GM12878 (cell line): ENCODE measurements around the gene PSMB5. TPM values are rescaled to one million over a fixed set of nuclear protein-coding genes. Genes with fewer than 3 reads are reported as not detected.

ENCODE experiments used
- BRCA1 ChIP-seq: IDR thresholded peaks from 2 replicates; pipeline ENCODE4 v1.6.1; 2011; ENCODE audit warnings: low read depth, low read length, improper control_type of control experiment
- CBX3 ChIP-seq: fragments of 200-600 bp; sonication (generic); IDR thresholded peaks from 2 replicates; pipeline ENCODE4 v1.6.1; 2016; ENCODE audit warnings: low read depth, borderline replicate concordance
- HDGF ChIP-seq: fragments of 450-650 bp; IDR thresholded peaks from 2 replicates; pipeline ENCODE4 v1.6.1; 2016; ENCODE audit warnings: antibody characterized with exemption
- IRF3 ChIP-seq: fragments of 450-650 bp; IDR thresholded peaks from 2 replicates; pipeline ENCODE4 v1.6.1; 2014; ENCODE audit warnings: mild to moderate bottlenecking
- KAT2A ChIP-seq: conservative IDR thresholded peaks from 2 replicates; pipeline ENCODE4 v1.6.1; 2011; ENCODE audit warnings: low read depth, low read length; ENCODE audit not compliant: control insufficient read depth
- MYB ChIP-seq: fragments of 150-350 bp; IDR thresholded peaks from 2 replicates; pipeline ENCODE4 v1.6.1; 2014; ENCODE audit warnings: mild to moderate bottlenecking, low read depth, low read length, borderline replicate concordance
- NFIC ChIP-seq: IDR thresholded peaks from 2 replicates; pipeline ENCODE4 v1.6.1; 2012; ENCODE audit warnings: low read depth, mild to moderate bottlenecking, inconsistent platforms, low read length, moderate library complexity
- NFYA ChIP-seq: IDR thresholded peaks from 2 replicates; pipeline ENCODE4 v1.6.1; 2011; ENCODE audit warnings: low read depth, mild to moderate bottlenecking, low read length, improper control_type of control experiment, borderline replicate concordance
- RBBP5 ChIP-seq: fragments of 200-600 bp; sonication (generic); conservative IDR thresholded peaks from 2 replicates; pipeline ENCODE4 v1.6.1; 2016
- REST ChIP-seq: IDR thresholded peaks from 2 replicates; pipeline ENCODE4 v1.6.1; 2012; ENCODE audit warnings: mild to moderate bottlenecking, low read depth, low read length
- RUNX3 ChIP-seq: IDR thresholded peaks from 2 replicates; pipeline ENCODE4 v1.6.1; 2012; ENCODE audit warnings: low read length, inconsistent platforms
- SIN3A ChIP-seq: IDR thresholded peaks from 2 replicates; pipeline ENCODE4 v1.6.1; 2012; ENCODE audit warnings: low read depth, low read length, improper control_type of control experiment
- SMARCA5 ChIP-seq: fragments of 450-650 bp; IDR thresholded peaks from 2 replicates; pipeline ENCODE4 v1.6.1; 2017; ENCODE audit warnings: mild to moderate bottlenecking
- SMC3 ChIP-seq: IDR thresholded peaks from 2 replicates; pipeline ENCODE4 v1.6.1; 2011; ENCODE audit warnings: low read length, improper control_type of control experiment, borderline replicate concordance
- TARDBP ChIP-seq: IDR thresholded peaks from 2 replicates; pipeline ENCODE4 v1.6.1; 2016; ENCODE audit warnings: borderline replicate concordance
- ZNF384 ChIP-seq: IDR thresholded peaks from 2 replicates; pipeline ENCODE4 v1.6.1; 2012; ENCODE audit warnings: low read depth, mild to moderate bottlenecking, low read length, improper control_type of control experiment, borderline replicate concordance
- ZNF592 ChIP-seq: fragments of 450-650 bp; IDR thresholded peaks from 2 replicates; pipeline ENCODE4 v1.6.1; 2017; ENCODE audit warnings: mild to moderate bottlenecking, moderate library complexity
- polyA plus RNA-seq, 11 experiments: library from polyadenylated mRNA; depleted of rRNA in 4 of 11; unstranded in 6 of 11; stranded (reverse) in 5 of 11; fragments of >200 nt; fragmentation: Nextera tagmentation in 4 of 11; fragmentation: Illumina TruSeq in 1 of 11; extraction: Ambion mirVana in 4 of 11; extraction: Trizol in 1 of 11; gene quantifications; 1 replicate in 1 of 11; 2 replicates in 10 of 11; pipeline versions ENCODE4 v1.2.1 to v1.2.3, GENCODE V29; 2011 to 2016; ENCODE audit warnings: inconsistent platforms in 2 of 11, missing spikeins in 2 of 11, low read depth in 1 of 11
- total RNA-seq, 4 experiments: library from RNA; depleted of rRNA in 3 of 4; stranded (reverse); fragments of >200 nt in 3 of 4; fragmentation: Illumina TruSeq in 1 of 4; extraction: Trizol in 1 of 4; gene quantifications; 2 replicates each; pipeline versions ENCODE4 v1.2.1 to v1.2.3, GENCODE V29; 2013 to 2021
- TF ChIP-seq, protein P1 (sequence below): fragments of 450-650 bp; IDR thresholded peaks from 2 replicates; pipeline ENCODE4 v1.6.1; 2016; ENCODE audit warnings: mild to moderate bottlenecking
- TF ChIP-seq, protein P2 (sequence below): IDR thresholded peaks from 2 replicates; pipeline ENCODE4 v1.6.1; 2012; ENCODE audit warnings: low read depth, low read length, improper control_type of control experiment

The PSMB5 gene
- total and polyA plus RNA-seq, 10 of the 15 experiments (the other 5 are each of a cell fraction or from before 2014, with no cell fraction given): 84.5 to 802 (median 144) TPM

DNA sequence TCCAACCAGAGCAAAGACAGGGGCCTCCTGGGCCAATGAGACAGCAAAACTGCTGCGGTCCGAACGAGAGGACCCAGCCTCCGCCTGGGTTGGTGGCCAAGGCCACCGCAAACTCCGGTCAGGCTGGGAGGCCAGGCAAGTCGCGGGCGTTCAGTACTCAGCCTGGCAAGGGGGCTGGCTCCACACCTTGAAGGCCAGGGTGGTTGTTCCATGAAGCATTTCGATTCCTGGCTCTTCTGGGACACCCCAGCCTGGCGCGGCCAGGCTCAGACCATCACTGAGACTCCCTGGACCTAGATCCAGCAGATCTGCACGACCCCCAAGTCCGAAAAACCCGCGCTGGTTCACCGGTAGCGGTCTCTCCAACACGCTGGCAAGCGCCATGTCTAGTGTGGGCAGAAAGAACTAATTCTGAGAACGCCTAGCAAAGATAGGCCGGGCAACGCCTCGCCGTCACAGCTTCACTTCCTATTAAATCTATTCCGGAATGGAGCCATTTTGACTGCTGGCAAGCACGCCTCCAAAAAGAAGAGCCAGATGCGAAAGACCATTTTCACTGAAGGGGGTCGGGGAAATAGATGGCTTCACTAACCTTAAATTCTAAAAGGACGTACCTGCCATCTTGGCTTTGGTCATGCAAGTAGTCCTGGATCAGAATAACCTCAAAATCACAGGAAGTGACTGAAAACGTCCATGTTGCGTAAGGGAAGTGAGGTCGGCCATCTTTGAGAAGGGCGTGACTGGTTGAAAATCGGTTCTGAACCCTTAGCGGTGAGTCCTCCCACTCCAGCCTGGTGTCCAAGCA lies at the start of gene PSMB5 (continued):
- TF ChIP-seq HDGF (0 out of 2 replicates have a peak, but pooled peaks have one; percentile 25), KAT2A (no peak), SIN3A (0 out of 2 replicates have a peak, but pooled peaks have one; percentile 60), SMC3 (no peak), TARDBP (peak; percentile 72), SMARCA5 (no peak), RUNX3 (peak; percentile 62), IRF3 (no peak), NFIC (no peak), BRCA1 (no peak), NFYA (no peak), MYB (no peak), ZNF592 (no peak), RBBP5 (no peak), CBX3 (no peak), REST (no peak), ZNF384 (no peak)
- TF ChIP-seq, protein P1, sequence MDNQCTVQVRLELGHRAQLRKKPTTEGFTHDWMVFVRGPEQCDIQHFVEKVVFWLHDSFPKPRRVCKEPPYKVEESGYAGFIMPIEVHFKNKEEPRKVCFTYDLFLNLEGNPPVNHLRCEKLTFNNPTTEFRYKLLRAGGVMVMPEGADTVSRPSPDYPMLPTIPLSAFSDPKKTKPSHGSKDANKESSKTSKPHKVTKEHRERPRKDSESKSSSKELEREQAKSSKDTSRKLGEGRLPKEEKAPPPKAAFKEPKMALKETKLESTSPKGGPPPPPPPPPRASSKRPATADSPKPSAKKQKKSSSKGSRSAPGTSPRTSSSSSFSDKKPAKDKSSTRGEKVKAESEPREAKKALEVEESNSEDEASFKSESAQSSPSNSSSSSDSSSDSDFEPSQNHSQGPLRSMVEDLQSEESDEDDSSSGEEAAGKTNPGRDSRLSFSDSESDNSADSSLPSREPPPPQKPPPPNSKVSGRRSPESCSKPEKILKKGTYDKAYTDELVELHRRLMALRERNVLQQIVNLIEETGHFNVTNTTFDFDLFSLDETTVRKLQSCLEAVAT: peak; percentile 88
- TF ChIP-seq, protein P2, sequence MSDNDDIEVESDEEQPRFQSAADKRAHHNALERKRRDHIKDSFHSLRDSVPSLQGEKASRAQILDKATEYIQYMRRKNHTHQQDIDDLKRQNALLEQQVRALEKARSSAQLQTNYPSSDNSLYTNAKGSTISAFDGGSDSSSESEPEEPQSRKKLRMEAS: peak; percentile 18; the same call in 1 of the 2 replicates
